Keratinocyte (primary cell): ENCODE measurements around the gene C4orf50. TPM values are rescaled to one million over a fixed set of nuclear protein-coding genes. Genes with fewer than 3 reads are reported as not detected.

Experiments
- DNase-seq: peaks from one replicate; pipeline ENCODE4 v3.0.0-alpha.2; 2011; ENCODE audit warnings: low read depth, missing footprints, low spot score
- FAIRE-seq: peaks from 2 replicates; lab custom pipeline; 2011; peaks lifted over from hg19 to GRCh38; lab: Jason Lieb, UNC
- H2AFZ ChIP-seq: 2 replicates; pipeline ENCODE4 v1.6.0; 2012; ENCODE audit warnings: low read length, control low read depth, inconsistent platforms; ENCODE audit not compliant: control insufficient read depth
- H3K27ac ChIP-seq: 2 replicates; pipeline ENCODE4 v1.5.1; 2011; ENCODE audit warnings: low read length; ENCODE audit not compliant: control insufficient read depth, insufficient read depth
- H3K27me3 ChIP-seq: 3 replicates; pipeline ENCODE4 v1.6.0; 2011; ENCODE audit warnings: low read length; ENCODE audit not compliant: control insufficient read depth, insufficient read depth; ENCODE audit errors: extremely low read depth
- H3K36me3 ChIP-seq, 2 experiments: 2 replicates in 1 of 2; 3 replicates in 1 of 2; pipeline ENCODE4 v1.5.1; 2011; ENCODE audit warnings: low read length in 2 of 2, mild to moderate bottlenecking in 1 of 2; ENCODE audit not compliant: control insufficient read depth in 2 of 2, insufficient read depth in 2 of 2; ENCODE audit errors: extremely low read depth in 1 of 2
- H3K4me1 ChIP-seq: 3 replicates; pipeline ENCODE4 v1.5.1; 2011; ENCODE audit warnings: low read length; ENCODE audit not compliant: control insufficient read depth, insufficient read depth; ENCODE audit errors: extremely low read depth
- H3K4me2 ChIP-seq: 3 replicates; pipeline ENCODE4 v1.6.0; 2011; ENCODE audit warnings: low read depth, low read length; ENCODE audit not compliant: control insufficient read depth, insufficient read depth; ENCODE audit errors: extremely low read depth
- H3K4me3 ChIP-seq, 3 experiments: fragments of 200-600 bp in 1 of 3; sonication (generic) in 1 of 3; 2 replicates in 2 of 3; 3 replicates in 1 of 3; pipeline ENCODE4 v1.5.1; 2011 to 2016; ENCODE audit warnings: low read length in 3 of 3, mild to moderate bottlenecking in 3 of 3, control low read depth in 2 of 3, inconsistent platforms in 1 of 3, low read depth in 1 of 3, mixed read lengths in 1 of 3, mixed run types in 1 of 3, moderate library complexity in 1 of 3; ENCODE audit not compliant: control insufficient read depth in 2 of 3, insufficient read depth in 2 of 3; ENCODE audit errors: extremely low read depth in 1 of 3
- H3K79me2 ChIP-seq: 2 replicates; pipeline ENCODE4 v1.6.0; 2012; ENCODE audit warnings: low read length; ENCODE audit not compliant: control insufficient read depth, insufficient read depth
- H3K9ac ChIP-seq: 3 replicates; pipeline ENCODE4 v1.6.0; 2011; ENCODE audit warnings: low read length; ENCODE audit not compliant: control insufficient read depth, insufficient read depth; ENCODE audit errors: extremely low read depth
- H3K9me1 ChIP-seq: 3 replicates; pipeline ENCODE4 v1.6.0; 2011; ENCODE audit warnings: low read length; ENCODE audit not compliant: control insufficient read depth, insufficient read depth; ENCODE audit errors: extremely low read depth
- H3K9me3 ChIP-seq: 2 replicates; pipeline ENCODE4 v1.5.1; 2012; ENCODE audit warnings: low read depth, low read length; ENCODE audit not compliant: control insufficient read depth
- H4K20me1 ChIP-seq: 3 replicates; pipeline ENCODE4 v1.6.0; 2011; ENCODE audit warnings: low read length; ENCODE audit not compliant: control insufficient read depth, insufficient read depth; ENCODE audit errors: extremely low read depth
- EZH2 ChIP-seq: IDR thresholded peaks from one replicate; pipeline ENCODE4 v1.6.1; 2012; ENCODE audit warnings: inconsistent platforms, mild to moderate bottlenecking, low read length, moderate library complexity
- dilution Hi-C: fragments of 300-500 bp; cut with MboI; formaldehyde crosslinking; loops from one replicate; pipeline ENCODE4 v1.7.0; 2020; ENCODE audit warnings: low sequenced_read_pairs; ENCODE audit not compliant: extremely low pct_ligation_motif_present
- polyA plus RNA-seq, 5 experiments: library from polyadenylated mRNA; depleted of rRNA in 3 of 5; stranded (reverse) in 3 of 5; stranded (forward) in 1 of 5; unstranded in 1 of 5; fragments of >200 nt; gene quantifications; 1 replicate in 1 of 5; 2 replicates in 3 of 5; 3 replicates in 1 of 5; pipeline versions ENCODE4 v1.2.1 to v1.2.3, GENCODE V29; 2011 to 2012; ENCODE audit warnings: missing spikeins in 2 of 5, low read depth in 1 of 5, low replicate concordance in 1 of 5
- TF ChIP-seq, protein P1 (sequence below), 3 experiments: IDR thresholded peaks in 1 of 3; conservative IDR thresholded peaks in 1 of 3; optimal IDR thresholded peaks in 1 of 3; 2 replicates in 2 of 3; 3 replicates in 1 of 3; pipeline versions ENCODE3 to v1.5.1; 2011; ENCODE audit warnings: low read length in 3 of 3, mild to moderate bottlenecking in 3 of 3, moderate library complexity in 2 of 3, control low read depth in 1 of 3, inconsistent platforms in 1 of 3; ENCODE audit not compliant: insufficient read depth in 2 of 3; ENCODE audit errors: extremely low read depth in 1 of 3

Gene C4orf50
- polyA plus RNA-seq, 1 donor (not counting 4 experiments of a cell fraction or from before 2014, with no cell fraction given): not detected

DNA sequence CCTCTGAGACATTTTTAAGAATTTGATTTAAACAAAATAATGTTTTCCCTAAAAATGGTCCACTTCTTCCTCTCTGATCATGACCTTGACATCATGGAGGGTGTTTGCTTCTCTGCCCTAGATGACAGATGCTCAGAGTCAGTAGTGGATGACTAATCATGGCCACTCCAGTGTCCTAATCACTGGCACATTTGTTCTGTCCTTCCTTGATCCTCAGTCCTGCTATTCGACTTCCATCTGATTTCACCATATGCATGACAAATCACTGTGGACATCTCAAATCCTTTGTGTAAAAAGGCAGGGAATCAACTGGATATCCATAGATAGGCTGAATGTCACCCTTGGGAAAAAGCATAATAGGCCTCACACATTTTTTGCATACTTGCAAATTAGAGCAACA is 134.3 kb downstream of the C4orf50 start:
- H2AFZ ChIP-seq: no peak overlapping the region
- no peak for DNase-seq
- no peaks in the 10 kb centered on the region for H3K79me2 ChIP-seq
- no peak overlapping the region for H3K27ac ChIP-seq
- H3K9me3 ChIP-seq: no peaks in the 10 kb centered on the region
- H3K36me3 ChIP-seq: no peaks in the 10 kb centered on the region
- H3K9ac ChIP-seq: no peak overlapping the region
- peaks cover 30% of the 10 kb centered on the region for H3K27me3 ChIP-seq
- no peaks in the 10 kb centered on the region for H3K9me1 ChIP-seq
- TF ChIP-seq, protein P1, sequence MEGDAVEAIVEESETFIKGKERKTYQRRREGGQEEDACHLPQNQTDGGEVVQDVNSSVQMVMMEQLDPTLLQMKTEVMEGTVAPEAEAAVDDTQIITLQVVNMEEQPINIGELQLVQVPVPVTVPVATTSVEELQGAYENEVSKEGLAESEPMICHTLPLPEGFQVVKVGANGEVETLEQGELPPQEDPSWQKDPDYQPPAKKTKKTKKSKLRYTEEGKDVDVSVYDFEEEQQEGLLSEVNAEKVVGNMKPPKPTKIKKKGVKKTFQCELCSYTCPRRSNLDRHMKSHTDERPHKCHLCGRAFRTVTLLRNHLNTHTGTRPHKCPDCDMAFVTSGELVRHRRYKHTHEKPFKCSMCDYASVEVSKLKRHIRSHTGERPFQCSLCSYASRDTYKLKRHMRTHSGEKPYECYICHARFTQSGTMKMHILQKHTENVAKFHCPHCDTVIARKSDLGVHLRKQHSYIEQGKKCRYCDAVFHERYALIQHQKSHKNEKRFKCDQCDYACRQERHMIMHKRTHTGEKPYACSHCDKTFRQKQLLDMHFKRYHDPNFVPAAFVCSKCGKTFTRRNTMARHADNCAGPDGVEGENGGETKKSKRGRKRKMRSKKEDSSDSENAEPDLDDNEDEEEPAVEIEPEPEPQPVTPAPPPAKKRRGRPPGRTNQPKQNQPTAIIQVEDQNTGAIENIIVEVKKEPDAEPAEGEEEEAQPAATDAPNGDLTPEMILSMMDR (optimal IDR thresholded peaks at IDR 0.05 in 1 of 3, IDR thresholded peaks at IDR 0.05 in 1 of 3, conservative IDR thresholded peaks at IDR 0.05 in 1 of 3; ENCODE audit: extremely low read depth in 1 of 3, insufficient read depth in 2 of 3, low read length in 3 of 3): no peak
- no peak overlapping the region for H3K4me2 ChIP-seq
- no peaks in the 10 kb centered on the region for H3K4me1 ChIP-seq
- FAIRE-seq: no peak
- no peak overlapping the region for H3K4me3 ChIP-seq
- no peaks in the 10 kb centered on the region for H4K20me1 ChIP-seq
- dilution Hi-C loops: no loop called here

DNA sequence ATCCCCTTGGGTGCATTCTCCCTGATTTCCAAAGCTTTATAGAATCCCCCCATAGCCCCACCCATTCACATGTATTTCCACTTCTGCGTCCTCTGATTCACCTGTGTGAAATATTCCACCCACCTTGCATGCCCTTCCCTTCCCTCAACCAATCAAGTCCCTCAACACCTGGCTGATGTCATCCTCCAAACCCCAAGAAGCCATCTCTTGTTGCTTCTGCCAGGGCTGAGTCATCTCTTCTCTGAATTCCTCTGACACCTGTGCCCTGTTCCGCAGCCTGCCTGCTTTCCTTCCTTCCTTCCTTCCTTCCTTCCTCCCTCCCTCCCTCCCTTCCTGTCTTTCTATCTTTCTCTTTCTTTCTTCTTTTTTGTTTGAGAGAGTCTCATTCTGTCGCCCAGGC is 135.3 kb downstream of the C4orf50 start:
- no peak overlapping the region for H2AFZ ChIP-seq
- no peaks in the 10 kb centered on the region for H3K9me3 ChIP-seq
- H3K27me3 ChIP-seq: peaks cover 23% of the 10 kb centered on the region
- no peaks in the 10 kb centered on the region for H4K20me1 ChIP-seq
- dilution Hi-C loops: no loop called here
- no peaks in the 10 kb centered on the region for H3K4me1 ChIP-seq
- no peak overlapping the region for H3K27ac ChIP-seq
- no peak for DNase-seq
- no peaks in the 10 kb centered on the region for H3K9me1 ChIP-seq
- no peaks in the 10 kb centered on the region for H3K36me3 ChIP-seq
- no peak overlapping the region for H3K4me2 ChIP-seq
- TF ChIP-seq, protein P1 (optimal IDR thresholded peaks at IDR 0.05 in 1 of 3, IDR thresholded peaks at IDR 0.05 in 1 of 3, conservative IDR thresholded peaks at IDR 0.05 in 1 of 3; ENCODE audit: extremely low read depth in 1 of 3, insufficient read depth in 2 of 3, low read length in 3 of 3): no peak
- no peak for TF ChIP-seq EZH2
- no peak overlapping the region for H3K4me3 ChIP-seq
- no peak overlapping the region for H3K9ac ChIP-seq
- no peak for FAIRE-seq
- H3K79me2 ChIP-seq: no peaks in the 10 kb centered on the region
